Effector CD4-positive, alpha-beta T cell (primary cell): ENCODE measurements around the gene SERPINA6.
"Not testable (repeated sequence)": the region's sequence is repeated elsewhere in the genome, so short reads cannot be mapped to it uniquely, and the experiment has no call there.

Experiments used
- DNase-seq: peaks from one replicate; pipeline ENCODE4 v3.0.0-alpha.2; 2020

Gene SERPINA6

DNA sequence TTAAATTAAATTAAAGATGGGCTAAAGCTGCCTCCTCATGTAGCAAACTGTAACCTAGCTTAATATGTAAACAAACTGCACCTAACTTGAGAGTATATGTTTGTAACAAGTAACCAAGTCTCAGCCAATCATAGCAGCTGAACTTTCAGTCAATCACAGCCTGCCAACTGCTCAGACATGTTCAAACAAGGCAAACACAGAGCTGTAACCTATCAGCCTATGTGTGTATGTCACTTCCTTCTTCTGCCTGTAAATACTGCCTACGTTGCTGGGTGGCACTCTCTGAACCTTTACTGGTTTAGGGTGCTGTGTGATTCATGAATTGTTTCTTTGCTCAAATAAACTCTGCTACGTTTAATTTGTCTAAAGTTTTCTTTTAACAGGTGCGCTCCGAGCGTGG lies 2.9 kb downstream of the SERPINA6 start:
- no peak for DNase-seq

GRCh38 chr14:94317259-94317658 lies 5.9 kb downstream of the SERPINA6 start:
- DNase-seq: no peak

DNA sequence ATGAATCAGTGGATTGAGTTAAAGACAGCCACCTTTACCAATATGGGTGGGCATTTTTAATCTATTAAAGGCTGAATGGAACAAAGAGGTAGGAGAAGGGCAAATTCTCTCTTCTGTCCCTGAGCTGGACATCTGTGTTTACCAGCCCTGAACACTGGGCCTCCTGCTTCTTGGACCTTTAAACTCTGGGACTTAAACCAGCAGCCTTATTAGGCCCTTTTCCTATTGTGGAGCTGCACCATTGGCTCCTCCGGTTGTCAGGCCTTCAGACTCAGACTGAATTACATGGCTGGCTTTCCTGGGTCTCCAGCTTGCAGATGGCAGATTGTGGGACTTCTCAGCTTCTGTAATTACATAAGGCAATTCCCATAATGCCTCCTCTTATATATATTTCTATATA lies 6.4 kb downstream of the SERPINA6 start:
- DNase-seq: no peak

DNA sequence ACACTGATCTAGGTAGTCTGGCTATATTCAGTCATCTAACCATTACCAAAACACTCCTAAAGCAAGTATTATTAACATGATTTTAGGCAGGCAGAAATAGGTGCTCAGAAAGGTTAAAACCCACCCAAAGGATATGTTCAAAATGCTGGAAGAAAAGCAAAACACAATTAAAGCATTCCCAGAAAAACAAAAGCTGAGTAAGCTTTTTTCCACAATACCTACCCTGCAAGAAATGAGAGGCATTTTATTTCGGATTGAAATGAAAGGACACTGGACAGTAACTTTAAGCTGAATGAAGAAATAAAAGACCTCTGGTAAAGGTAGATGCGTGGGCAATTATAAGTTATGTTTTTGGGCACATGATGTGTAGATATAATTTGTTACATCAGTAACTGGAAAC lies 8.2 kb downstream of the SERPINA6 start:
- DNase-seq: no peak

GRCh38 chr14:94313991-94314655 lies 9.0 kb downstream of the SERPINA6 start:
- no peak for DNase-seq

DNA sequence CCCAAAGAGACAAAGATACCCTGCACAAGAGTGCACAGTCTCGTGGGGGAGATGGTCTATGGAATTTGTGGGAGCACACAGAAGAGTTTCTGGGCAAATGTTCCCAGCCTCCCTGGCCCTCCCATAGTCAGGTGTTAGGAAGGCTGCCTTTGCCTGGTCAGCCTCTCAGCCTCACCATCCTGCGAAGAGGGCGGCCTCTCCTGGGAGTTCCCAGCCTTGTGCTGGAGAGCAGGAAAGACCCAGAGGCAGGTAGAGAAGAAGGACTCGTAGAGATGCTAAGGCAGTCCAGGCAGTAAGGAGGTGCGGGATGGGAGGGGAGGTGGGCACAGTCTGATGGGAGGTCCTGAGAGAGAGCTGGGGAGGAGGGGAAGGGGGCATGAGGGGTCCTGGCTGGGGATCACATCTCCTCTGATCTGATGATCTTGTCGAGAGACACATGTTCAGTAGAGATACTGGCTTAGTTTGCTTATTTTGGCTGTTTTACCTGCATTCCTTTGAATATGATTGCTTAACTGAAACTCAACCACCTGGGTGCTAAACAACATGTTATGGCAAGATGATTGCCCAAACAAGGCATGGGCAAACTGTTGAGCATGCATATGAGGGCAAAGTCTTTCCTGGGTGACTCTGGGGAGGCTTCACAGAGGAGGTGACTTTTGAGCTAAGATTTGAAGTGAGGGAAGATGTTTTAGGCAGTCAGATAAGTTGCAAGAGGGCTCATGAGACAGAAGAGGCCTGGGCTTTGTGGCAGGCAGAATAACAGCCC lies 10.5 kb downstream of the SERPINA6 start:
- DNase-seq: no peak

GRCh38 chr14:94310248-94310647 lies 12.9 kb downstream of the SERPINA6 start:
- DNase-seq: no peak

DNA sequence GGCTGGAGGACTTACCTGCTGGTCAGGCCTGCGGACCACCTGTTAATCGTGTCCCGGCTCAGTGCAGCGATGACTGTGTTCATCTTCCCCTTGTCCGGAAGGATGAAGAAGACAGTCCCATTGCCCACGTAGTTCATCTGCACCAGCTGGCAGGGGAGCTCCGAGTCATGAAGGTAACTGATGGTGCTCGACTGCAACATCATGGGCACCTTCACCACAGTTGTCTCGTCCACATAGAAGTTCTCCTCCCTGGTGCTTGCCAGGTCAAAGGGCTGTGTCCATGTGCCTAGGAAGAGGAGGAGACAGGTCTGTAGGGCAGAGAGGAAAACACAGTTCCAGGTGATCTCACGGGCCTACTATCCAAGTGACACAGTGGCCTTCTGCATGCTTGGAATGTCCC lies 13.4 kb downstream of the SERPINA6 start:
- DNase-seq: no peak

- DNase-seq: no peak
Observed at GRCh38 chr14:94307410-94307992, 15.6 kb downstream of the SERPINA6 start.

DNA sequence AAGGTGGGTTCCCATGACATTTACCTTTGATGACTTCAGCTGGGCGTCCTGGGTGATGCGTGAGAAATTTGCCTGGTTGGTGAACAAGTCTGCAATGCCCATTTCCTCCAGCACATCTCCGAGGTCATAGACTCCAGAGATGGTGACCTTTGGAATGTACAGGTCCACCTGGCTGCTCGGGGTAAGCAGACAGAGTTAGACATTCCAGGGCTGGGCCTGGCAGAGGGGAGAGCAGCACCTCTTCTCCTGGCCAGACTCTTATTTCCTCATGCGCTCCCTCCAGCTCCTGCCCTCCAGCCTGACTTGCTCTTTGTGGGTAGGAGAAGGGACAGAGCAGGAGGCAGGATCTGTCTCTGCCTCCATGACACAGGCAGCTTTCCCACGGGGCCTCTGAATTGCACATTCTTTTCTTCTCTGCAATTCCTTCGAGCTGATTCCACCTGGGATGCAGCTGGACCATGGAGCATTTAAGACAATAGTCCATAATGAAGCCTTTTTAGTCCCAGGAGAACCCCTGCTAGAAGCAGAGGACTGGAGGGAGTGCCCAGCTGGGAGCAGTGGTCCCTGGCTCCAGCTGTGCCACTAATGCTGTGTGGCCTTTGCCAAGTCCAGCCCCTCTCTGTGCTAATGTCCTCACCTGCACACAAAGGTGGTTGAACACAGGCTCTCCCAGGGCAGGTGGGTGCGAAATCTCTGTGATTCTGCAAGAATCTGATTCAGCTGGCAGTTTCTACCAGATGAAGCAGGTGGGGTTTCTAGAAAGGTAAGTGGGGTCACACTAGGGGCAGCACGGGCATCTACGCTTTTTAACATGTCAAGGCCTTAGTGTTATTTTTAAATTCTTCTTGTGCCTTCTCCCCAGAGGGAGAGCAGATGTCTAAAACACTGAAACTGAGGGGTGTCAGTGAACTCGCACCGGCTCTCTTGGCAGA lies 16.8 kb downstream of the SERPINA6 start:
- no peak for DNase-seq

- DNase-seq: no peak
Observed at GRCh38 chr14:94305620-94306019, 17.5 kb downstream of the SERPINA6 start.

DNA sequence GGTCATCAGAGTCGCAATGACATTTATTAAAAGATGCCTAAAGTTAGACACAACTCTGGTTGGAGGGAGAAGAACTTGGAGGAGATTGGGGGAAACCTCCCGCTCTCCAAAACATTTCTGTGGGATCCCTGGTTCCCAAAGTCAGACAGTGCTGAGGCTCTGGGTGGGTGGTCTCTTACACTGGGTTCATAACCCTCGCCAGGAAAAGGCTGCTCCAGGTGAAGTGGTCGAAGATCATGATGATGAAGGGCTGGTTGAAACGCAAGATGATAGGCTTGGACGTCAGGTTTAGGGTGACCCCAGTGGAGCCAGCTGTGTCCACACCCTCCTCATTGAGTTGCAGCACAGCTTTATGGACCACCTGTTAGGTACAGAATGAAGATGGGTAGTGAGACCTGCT lies 18.9 kb downstream of the SERPINA6 start:
- no peak for DNase-seq

DNA sequence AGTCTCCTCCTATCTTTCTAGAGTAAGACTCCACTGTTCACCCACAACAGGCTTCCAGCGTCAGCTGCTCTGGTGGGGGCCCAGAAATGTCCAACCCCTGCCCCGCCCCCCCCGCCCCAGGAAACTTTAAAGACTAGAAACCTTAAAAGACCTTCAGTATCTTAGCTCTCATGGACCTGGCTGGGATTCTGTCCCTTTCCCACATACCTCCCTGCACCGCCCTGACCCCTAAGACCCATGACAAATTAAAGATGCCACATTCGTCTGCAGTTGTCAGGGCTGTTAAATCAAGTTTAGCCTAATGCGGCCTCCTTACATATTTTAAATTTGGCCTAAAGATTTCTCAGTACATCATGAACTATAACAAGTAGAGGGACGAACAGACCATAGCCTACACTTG lies 20.0 kb downstream of the SERPINA6 start:
- DNase-seq: no peak

- no peak for DNase-seq
Observed at GRCh38 chr14:94298130-94298529, 25.0 kb downstream of the SERPINA6 start.

- DNase-seq: not testable (repeated sequence)
Observed at GRCh38 chr14:94296181-94296545, 27.0 kb downstream of the SERPINA6 start.

DNA sequence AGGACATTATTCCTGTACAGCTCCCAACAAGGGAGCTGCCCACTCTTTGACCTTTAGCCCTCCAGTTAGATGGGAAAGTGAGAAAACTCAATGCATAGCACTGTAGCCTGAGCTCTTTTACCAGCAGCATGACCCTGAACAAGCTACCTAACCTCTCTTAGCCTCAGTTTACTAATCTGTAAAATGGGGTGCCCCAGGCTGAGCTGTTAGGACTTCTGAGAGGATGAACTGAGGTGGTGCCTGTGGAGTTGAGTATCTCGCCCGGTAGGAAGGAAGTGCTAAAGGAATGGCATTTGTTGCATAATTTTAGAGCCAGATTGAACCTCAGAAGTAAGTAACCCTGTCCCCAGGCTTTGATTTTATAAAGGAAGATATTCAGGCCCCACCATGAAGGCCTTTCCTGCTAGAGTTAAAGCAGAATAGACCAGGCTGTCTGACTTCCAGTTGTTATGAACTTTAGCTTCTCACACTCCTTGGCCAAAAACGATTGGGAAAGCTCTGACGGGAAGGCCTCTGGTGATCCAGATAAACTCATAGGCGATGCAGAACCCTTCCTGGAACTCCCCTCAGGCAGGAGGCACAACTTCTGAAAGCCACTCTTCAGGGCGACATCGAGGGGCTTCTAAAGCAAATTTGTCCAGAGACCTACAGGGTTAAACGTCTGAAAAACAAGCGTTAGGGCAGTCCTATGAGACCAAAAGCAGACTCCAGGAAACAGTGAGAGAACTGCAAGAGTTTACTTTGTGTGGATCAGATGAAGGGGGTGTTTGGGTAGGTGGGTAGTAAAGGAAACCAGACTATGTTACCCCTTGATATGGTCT lies 27.6 kb downstream of the SERPINA6 start:
- DNase-seq: no peak

- no peak for DNase-seq
Observed at GRCh38 chr14:94293578-94293924, 29.6 kb downstream of the SERPINA6 start.

- DNase-seq: no peak
Observed at GRCh38 chr14:94292872-94293577, 30.1 kb downstream of the SERPINA6 start, which contains the start of gene SERPINA10. Gene SERPINA10, minus strand, starts transcription at chr14:94293268. Its CDS starts 2,675 bp downstream, at chr14:94290593.

- no peak for DNase-seq
Observed at GRCh38 chr14:94292526-94292871, 30.6 kb downstream of the SERPINA6 start.

GRCh38 chr14:94291906-94292525 lies 31.1 kb downstream of the SERPINA6 start:
- DNase-seq: no peak
